B cell (primary cell): ENCODE measurements around the gene SLC4A2. TPM values are rescaled to one million over a fixed set of nuclear protein-coding genes. Genes with fewer than 3 reads are reported as not detected.
A peak's percentile ranks its signal among the peaks of the same experiment; 100 is the strongest.

ENCODE experiments used
- ATAC-seq: fragments of 200-7000 bp; cut with Tn5 transposase; one replicate; pipeline ENCODE4 v1.10.0; 2021; ENCODE audit warnings: low read depth, mild to moderate bottlenecking, moderate number of reproducible peaks, moderate library complexity
- CTCF ChIA-PET: fragments of 350-600 bp; sonication (Branson Sonifier 250); formaldehyde crosslinking; loops from one replicate; lab custom pipeline; 2021; ENCODE audit warnings: antibody characterized with exemption, inconsistent platforms; lab: Charles Lee
- POLR2A ChIA-PET: fragments of 350-600 bp; sonication (Branson Sonifier 250); formaldehyde crosslinking; loops from one replicate; lab custom pipeline; 2021; ENCODE audit warnings: antibody characterized with exemption; lab: Charles Lee
- DNase-seq: peaks from one replicate; pipeline ENCODE4 v3.0.0; 2013
- H2AFZ ChIP-seq: 2 replicates; pipeline ENCODE4 v1.6.1; 2012; ENCODE audit warnings: mild to moderate bottlenecking, low read depth, low read length; ENCODE audit not compliant: insufficient read depth, poor library complexity, severe bottlenecking
- H3K27ac ChIP-seq, 2 donors: 1 replicate in 1 of 2; 2 replicates in 1 of 2; pipeline ENCODE4 v1.5.1; 2012 to 2013; ENCODE audit warnings: low read length in 2 of 2, mild to moderate bottlenecking in 2 of 2, moderate library complexity in 1 of 2
- H3K27me3 ChIP-seq, 4 experiments: fragments of 200-600 bp in 1 of 4; sonication (generic) in 1 of 4; replicated peaks in 1 of 4; 1 replicate in 2 of 4; 2 replicates in 2 of 4; pipeline versions ENCODE4 v1.6.1 to v1.7.0; 2013 to 2016; ENCODE audit warnings: low read length in 3 of 4, mild to moderate bottlenecking in 2 of 4, mixed read lengths in 1 of 4, moderate library complexity in 1 of 4; ENCODE audit not compliant: insufficient read depth in 4 of 4, control insufficient read depth in 3 of 4; ENCODE audit errors: control extremely low read depth in 1 of 4
- H3K36me3 ChIP-seq, 2 experiments: replicated peaks in 1 of 2; 1 replicate in 1 of 2; 2 replicates in 1 of 2; pipeline versions ENCODE4 v1.6.1 to v1.7.1; 2013; ENCODE audit warnings: low read length in 1 of 2; ENCODE audit not compliant: insufficient read depth in 2 of 2, control insufficient read depth in 1 of 2; ENCODE audit errors: control extremely low read depth in 1 of 2, extremely low read depth in 1 of 2
- H3K4me1 ChIP-seq, 2 donors: fragments of 200-600 bp in 1 of 2; sonication (generic) in 1 of 2; 1 replicate in 1 of 2; 2 replicates in 1 of 2; pipeline versions ENCODE4 v1.5.1 to v1.6.1; 2013 to 2017; ENCODE audit warnings: low read length in 2 of 2; ENCODE audit not compliant: control insufficient read depth in 2 of 2, insufficient read depth in 2 of 2
- H3K4me2 ChIP-seq: replicated peaks from 2 replicates; pipeline ENCODE3; 2012; ENCODE audit warnings: mild to moderate bottlenecking, low read depth, low read length; ENCODE audit not compliant: poor library complexity, severe bottlenecking
- H3K4me3 ChIP-seq, 5 experiments: fragments of 200-600 bp in 1 of 5; sonication (generic) in 1 of 5; 1 replicate in 3 of 5; 2 replicates in 2 of 5; pipeline versions ENCODE4 v1.5.1 to v1.7.0; 2011 to 2016; ENCODE audit warnings: low read length in 4 of 5, mild to moderate bottlenecking in 4 of 5, low read depth in 2 of 5, control low read depth in 1 of 5, moderate library complexity in 1 of 5; ENCODE audit not compliant: insufficient read depth in 1 of 5; ENCODE audit errors: control extremely low read depth in 1 of 5, extremely low read depth in 1 of 5
- H3K79me2 ChIP-seq: fragments of 200-600 bp; sonication (generic); one replicate; pipeline ENCODE4 v1.6.0; 2016; ENCODE audit warnings: low read length; ENCODE audit not compliant: control insufficient read depth, insufficient read depth
- H3K9ac ChIP-seq: fragments of 200-600 bp; sonication (generic); 2 replicates; pipeline ENCODE4 v1.6.1; 2017; ENCODE audit warnings: mild to moderate bottlenecking, low read length, moderate library complexity
- H3K9me3 ChIP-seq, 3 donors: one replicate each; pipeline versions ENCODE4 v1.6.1 to v1.7.1; 2013; ENCODE audit warnings: low read length in 2 of 3; ENCODE audit not compliant: control insufficient read depth in 2 of 3, insufficient read depth in 1 of 3; ENCODE audit errors: control extremely low read depth in 1 of 3
- H4K20me1 ChIP-seq: 2 replicates; pipeline ENCODE4 v1.6.0; 2012; ENCODE audit warnings: mild to moderate bottlenecking, low read length; ENCODE audit not compliant: insufficient read depth, control insufficient read depth, poor library complexity, severe bottlenecking
- H3K27ac Mint-ChIP-seq: one replicate; pipeline ENCODE4 v1.8.0; 2021; ENCODE audit warnings: mixed read lengths
- H3K27me3 Mint-ChIP-seq: one replicate; pipeline ENCODE4 v1.8.0; 2021; ENCODE audit warnings: mixed read lengths
- H3K4me1 Mint-ChIP-seq: one replicate; pipeline ENCODE4 v1.8.0; 2021; ENCODE audit warnings: mixed read lengths
- H3K4me3 Mint-ChIP-seq: one replicate; pipeline ENCODE4 v1.8.0; 2021; ENCODE audit warnings: mixed read lengths
- H3K9me3 Mint-ChIP-seq: one replicate; pipeline ENCODE4 v1.8.0; 2022; ENCODE audit warnings: mixed read lengths; ENCODE audit not compliant: insufficient read depth
- EZH2 ChIP-seq: IDR thresholded peaks from 2 replicates; pipeline ENCODE4 v1.6.1; 2012; ENCODE audit warnings: borderline replicate concordance, low read depth, mild to moderate bottlenecking, moderate library complexity, low read length; ENCODE audit not compliant: insufficient read depth, poor library complexity, severe bottlenecking
- WGBS: methylation state at CpG from one replicate; pipeline ENCODE4 v1.1.5; 2013; ENCODE audit warnings: missing lambda C conversion rate; ENCODE audit not compliant: insufficient coverage; 5-methylcytosine and 5-hydroxymethylcytosine counted together
- intact Hi-C: fragments of 100-400 bp; cut with micrococcal nuclease; formaldehyde crosslinking; loops from one replicate; pipeline ENCODE4 v1.10.0; 2022
- polyA plus RNA-seq: library from polyadenylated mRNA; depleted of rRNA; stranded (reverse); fragments of >200 nt; gene quantifications from 2 replicates; pipeline ENCODE4 v1.2.3, GENCODE V29; 2012
- total RNA-seq, 2 donors: library from RNA; stranded (reverse); fragments of 120-200 nt in 1 of 2; gene quantifications; 1 replicate in 1 of 2; 2 replicates in 1 of 2; pipeline versions ENCODE4 v1.2.3 to v1.2.4, GENCODE V29; 2013 to 2022
- TF ChIP-seq, protein P1 (sequence below): fragments of 200-600 bp; IDR thresholded peaks from one replicate; pipeline ENCODE4 v1.8.0; 2022; ENCODE audit warnings: antibody characterized with exemption, mild to moderate bottlenecking

The SLC4A2 gene
- total and polyA plus RNA-seq, 2 donors (not counting 1 experiment from before 2014, with no cell fraction given): 82.8 to 113 TPM

GRCh38 chr7:151012911-151013347 lies 46.5 kb upstream of the SLC4A2 start:
- peaks cover 0 to 29% (median 0%) of the 10 kb centered on the region in 3 donors for H3K9me3 ChIP-seq
- DNase-seq (peak; percentile 64), ATAC-seq (no peak)
- CTCF ChIA-PET: interaction anchor here (1.0 to 3.0 kb wide), 2 partner anchors 10 to 50 kb away, joined by 4 to 9 read pairs; no protein-coding TSS in a partner anchor
- TF ChIP-seq, protein P1, sequence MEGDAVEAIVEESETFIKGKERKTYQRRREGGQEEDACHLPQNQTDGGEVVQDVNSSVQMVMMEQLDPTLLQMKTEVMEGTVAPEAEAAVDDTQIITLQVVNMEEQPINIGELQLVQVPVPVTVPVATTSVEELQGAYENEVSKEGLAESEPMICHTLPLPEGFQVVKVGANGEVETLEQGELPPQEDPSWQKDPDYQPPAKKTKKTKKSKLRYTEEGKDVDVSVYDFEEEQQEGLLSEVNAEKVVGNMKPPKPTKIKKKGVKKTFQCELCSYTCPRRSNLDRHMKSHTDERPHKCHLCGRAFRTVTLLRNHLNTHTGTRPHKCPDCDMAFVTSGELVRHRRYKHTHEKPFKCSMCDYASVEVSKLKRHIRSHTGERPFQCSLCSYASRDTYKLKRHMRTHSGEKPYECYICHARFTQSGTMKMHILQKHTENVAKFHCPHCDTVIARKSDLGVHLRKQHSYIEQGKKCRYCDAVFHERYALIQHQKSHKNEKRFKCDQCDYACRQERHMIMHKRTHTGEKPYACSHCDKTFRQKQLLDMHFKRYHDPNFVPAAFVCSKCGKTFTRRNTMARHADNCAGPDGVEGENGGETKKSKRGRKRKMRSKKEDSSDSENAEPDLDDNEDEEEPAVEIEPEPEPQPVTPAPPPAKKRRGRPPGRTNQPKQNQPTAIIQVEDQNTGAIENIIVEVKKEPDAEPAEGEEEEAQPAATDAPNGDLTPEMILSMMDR: peak; percentile 36
- no peak for TF ChIP-seq EZH2
- POLR2A ChIA-PET: no interaction called here
- H3K27ac ChIP-seq: peak overlapping the region; percentile 36 to 67
- H2AFZ ChIP-seq: peak overlapping the region; percentile 51
- WGBS: 37% methylated on average over 23 of the region's 23 CpGs
- peak overlapping the region in 4 of 5 experiments; percentile 2 to 75 (median 56) for H3K4me3 ChIP-seq
- peaks cover 0 to 12% (median 0%) of the 10 kb centered on the region in 4 experiments for H3K27me3 ChIP-seq
- H3K79me2 ChIP-seq: no peaks in the 10 kb centered on the region
- H3K9ac ChIP-seq: peak overlapping the region; percentile 79
- Mint-ChIP-seq H3K27ac (peak overlapping the region; percentile 53), H3K27me3 (peaks cover 3% of the 10 kb centered on the region), H3K4me1 (peaks cover 43% of the 10 kb centered on the region), H3K4me3 (peak overlapping the region; percentile 55), H3K9me3 (no peaks in the 10 kb centered on the region)
- intact Hi-C loops: loop anchor here (1.0 to 5.0 kb wide), 5 partner anchors 38 to 214 kb away; partner anchors contain the start of genes ABCF2, AGAP3, CDK5 and SLC4A2
- no peaks in the 10 kb centered on the region for H3K36me3 ChIP-seq
- no peaks in the 10 kb centered on the region for H4K20me1 ChIP-seq
- peak overlapping the region; percentile 96 for H3K4me2 ChIP-seq
- peaks cover 24 to 51% of the 10 kb centered on the region in 2 donors for H3K4me1 ChIP-seq

DNA sequence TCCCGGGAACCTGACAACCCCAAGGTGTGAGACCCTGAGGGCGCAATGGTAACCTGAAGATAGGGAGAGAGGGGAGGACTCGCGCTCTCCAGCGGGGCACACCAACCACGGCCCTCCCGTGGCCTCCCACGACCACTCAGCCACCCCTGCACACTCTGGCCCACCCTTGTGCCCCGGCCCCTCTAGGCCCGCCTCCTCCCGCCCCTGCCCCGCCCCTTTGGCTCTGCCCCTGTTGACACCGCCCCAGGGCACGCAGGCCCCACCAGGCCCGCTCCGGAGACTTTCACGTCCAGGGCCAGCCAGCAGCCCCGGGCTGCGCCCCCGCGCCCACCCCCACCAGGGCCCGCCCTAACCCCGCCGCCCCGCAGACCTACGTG lies 46.0 kb upstream of the SLC4A2 start:
- Histone ChIP-seq H3K27ac (peak overlapping the region; percentile 36 to 67), H3K79me2 (no peaks in the 10 kb centered on the region), H3K9me3 (peaks cover 0 to 29% (median 0%) of the 10 kb centered on the region in 3 donors), H3K4me3 (peak overlapping the region in 4 of 5 experiments; percentile 2 to 75 (median 56)), H3K9ac (peak overlapping the region; percentile 79), H3K4me2 (peak overlapping the region; percentile 96), H3K27me3 (peaks cover 0 to 13% (median 0%) of the 10 kb centered on the region in 4 experiments), H3K36me3 (no peaks in the 10 kb centered on the region), H4K20me1 (no peaks in the 10 kb centered on the region), H2AFZ (peak overlapping the region; percentile 51), H3K4me1 (peaks cover 24 to 51% of the 10 kb centered on the region in 2 donors)
- ChIA-PET CTCF (interaction anchor here (0.9 to 3.0 kb wide), 4 partner anchors 9 to 50 kb away, joined by 3 to 9 read pairs (median 5); no protein-coding TSS in a partner anchor), POLR2A (interaction anchor here (0.6 to 1.3 kb wide), 5 partner anchors 15 to 864 kb away, joined by 3 to 12 read pairs (median 5); partner anchors contain the start of genes ABCB8 and PRKAG2)
- H3K9me3 Mint-ChIP-seq: no peaks in the 10 kb centered on the region
- no peak for ATAC-seq
- peak overlapping the region; percentile 97 for H3K4me3 Mint-ChIP-seq
- peaks cover 6% of the 10 kb centered on the region for H3K27me3 Mint-ChIP-seq
- peak overlapping the region; percentile 97 for H3K27ac Mint-ChIP-seq
- peaks cover 43% of the 10 kb centered on the region for H3K4me1 Mint-ChIP-seq
- 16% methylated on average over 22 of the region's 26 CpGs for WGBS
- intact Hi-C loops: loop anchor here (1.0 to 5.0 kb wide), 5 partner anchors 39 to 213 kb away; partner anchors contain the start of genes ABCF2, AGAP3, CDK5 and SLC4A2
- DNase-seq: no peak
- no peak for TF ChIP-seq EZH2
- TF ChIP-seq, protein P1: no peak
